NT2/D1 (cell line): ENCODE results near the gene SRRM2.
A peak's percentile ranks its signal among the peaks of the same experiment; 100 is the strongest.

ENCODE experiments used
- YY1 ChIP-seq: IDR thresholded peaks from 2 replicates; pipeline ENCODE4 v1.6.1; 2011; ENCODE audit not compliant: insufficient read length, insufficient read depth
- ZNF274 ChIP-seq: IDR thresholded peaks from 2 replicates; pipeline ENCODE4 v1.6.1; 2011; ENCODE audit warnings: mild to moderate bottlenecking, low read depth, low read length

DNA sequence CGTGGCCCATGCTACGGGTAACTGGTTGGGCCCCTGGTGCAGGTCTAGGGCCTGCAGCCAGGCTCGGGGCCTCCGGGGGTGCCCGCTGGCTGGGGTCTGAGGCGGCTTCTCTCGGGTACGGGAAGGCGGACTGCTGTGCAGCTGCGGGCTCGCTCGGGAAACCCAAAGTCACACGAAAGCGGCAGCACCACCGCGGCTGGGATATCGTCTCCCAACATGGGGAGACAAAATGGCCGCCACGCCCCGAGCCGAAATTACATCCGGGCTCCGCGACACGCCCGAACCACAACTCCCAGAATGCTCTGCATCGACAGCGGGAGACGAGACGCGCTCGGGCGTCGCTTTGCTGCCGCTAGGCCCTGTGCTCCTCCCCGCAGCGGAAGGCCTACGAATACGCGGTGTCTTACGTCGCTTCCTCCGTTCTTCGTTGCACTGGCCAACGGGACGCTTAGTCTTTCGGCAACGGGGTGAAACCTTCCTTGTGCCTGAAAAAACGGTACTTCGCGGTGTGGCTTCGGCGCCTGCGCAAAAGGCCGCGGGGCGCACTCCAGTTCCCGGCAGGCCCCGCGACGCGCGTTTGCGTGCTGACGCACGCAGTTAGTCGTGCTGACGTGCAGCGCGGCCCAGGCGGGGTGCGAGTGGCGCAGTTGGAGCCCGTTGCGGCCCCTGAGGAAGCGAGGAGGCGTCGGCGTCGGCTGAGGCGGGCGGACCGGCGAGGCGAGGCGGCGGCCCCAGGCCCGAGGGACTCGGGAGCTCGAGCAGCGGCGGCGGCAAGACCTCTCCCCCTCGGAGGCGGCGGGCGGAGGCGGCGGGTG, at the start of gene SRRM2:
- TF ChIP-seq ZNF274 = no peak
- TF ChIP-seq YY1 = peak; percentile 94
